ENCODE data around the gene PRMT3.

DNA sequence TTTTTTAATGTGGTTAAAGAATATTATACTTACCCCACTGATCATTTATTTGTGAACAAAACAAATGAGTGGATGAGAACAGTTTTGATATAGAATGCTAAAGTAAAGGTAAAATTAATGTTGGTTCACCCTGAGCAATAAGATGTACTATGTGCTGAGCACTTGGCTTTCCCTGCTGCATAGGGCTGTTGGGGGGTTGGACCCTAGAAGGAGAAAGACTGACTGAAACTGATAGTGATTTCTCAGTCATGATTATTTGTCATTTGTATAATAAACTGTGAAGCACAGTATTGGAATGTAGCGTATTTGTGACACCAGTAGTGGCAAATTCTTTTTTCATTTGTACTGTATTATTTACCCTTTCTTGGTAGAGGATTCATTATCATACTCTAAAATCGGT, 63.3 kb downstream of the PRMT3 start:
- TF ChIP-seq CTCF (IDR thresholded peaks at IDR 0.05) (no peak), MXD4 (CRISPR knock-in tag; IDR thresholded peaks at IDR 0.05; ENCODE audit: borderline replicate concordance) (no peak), FOXK1 (CRISPR knock-in tag; IDR thresholded peaks at IDR 0.05) (no peak), ATF6 (CRISPR knock-in tag; IDR thresholded peaks at IDR 0.05) (no peak)

All from WTC11 (cell line).